Activated effector memory CD4-positive, alpha-beta T cell treated with Interleukin-2 at 50 U/mL for 16 hours (primary cell): ENCODE results near the gene PSMD13.

Experiments used
- DNase-seq: peaks from one replicate; pipeline ENCODE4 v3.0.0-alpha.2; 2020

The PSMD13 gene

GRCh38 chr11:205221-206001 is 31.4 kb upstream of the PSMD13 start:
- DNase-seq, result no peak

GRCh38 chr11:206002-206384 is 30.8 kb upstream of the PSMD13 start:
- DNase-seq, result no peak

- peak; percentile 13 for DNase-seq
These were observed 30.1 kb upstream of the PSMD13 start for GRCh38 chr11:206526-207207.

- DNase-seq, result peak; percentile 96
These were observed 29.4 kb upstream of the PSMD13 start, which contains the start of the genes BET1L and RIC8A for GRCh38 chr11:207208-207862. Gene BET1L (minus strand): TSS chr11:207399. CDS start chr11:207321, 78 bp downstream. Gene RIC8A (plus strand): TSS chr11:207708. CDS start chr11:208855, 1,147 bp downstream.

GRCh38 chr11:207863-208180 is 29.0 kb upstream of the PSMD13 start:
- no peak for DNase-seq

- peak; percentile 74 for DNase-seq
These were observed 28.4 kb upstream of the PSMD13 start for GRCh38 chr11:208181-208916.

GRCh38 chr11:208917-209260 is 27.9 kb upstream of the PSMD13 start:
- DNase-seq, result no peak

GRCh38 chr11:209275-210121 is 27.3 kb upstream of the PSMD13 start:
- DNase-seq, result no peak

- DNase-seq, result no peak
These were observed 26.5 kb upstream of the PSMD13 start for GRCh38 chr11:210122-210802.

- DNase-seq, result no peak
These were observed 26.0 kb upstream of the PSMD13 start for GRCh38 chr11:210803-211180.

GRCh38 chr11:211295-211694 is 25.5 kb upstream of the PSMD13 start:
- no peak for DNase-seq

- no peak for DNase-seq
These were observed 25.0 kb upstream of the PSMD13 start for GRCh38 chr11:211741-212140.

- DNase-seq, result no peak
These were observed 24.4 kb upstream of the PSMD13 start for GRCh38 chr11:212150-213100.

GRCh38 chr11:213111-213510 is 23.7 kb upstream of the PSMD13 start:
- no peak for DNase-seq

GRCh38 chr11:214083-214482 is 22.7 kb upstream of the PSMD13 start:
- no peak for DNase-seq

- DNase-seq, result no peak
These were observed 21.2 kb upstream of the PSMD13 start for GRCh38 chr11:215581-216037.

- no peak for DNase-seq
These were observed 20.4 kb upstream of the PSMD13 start for GRCh38 chr11:216081-216974.

- DNase-seq, result no peak
These were observed 19.1 kb upstream of the PSMD13 start for GRCh38 chr11:217704-218103.

GRCh38 chr11:218815-219593 is 17.8 kb upstream of the PSMD13 start:
- DNase-seq, result no peak
